Bone marrow (tissue), 2 donors: ENCODE results near the gene DPP4.

Source experiments
- DNase-seq, 2 donors: peaks; one replicate each; lab custom pipeline; 2025; lab: John Stamatoyannopoulos, UW

The DPP4 gene

DNA sequence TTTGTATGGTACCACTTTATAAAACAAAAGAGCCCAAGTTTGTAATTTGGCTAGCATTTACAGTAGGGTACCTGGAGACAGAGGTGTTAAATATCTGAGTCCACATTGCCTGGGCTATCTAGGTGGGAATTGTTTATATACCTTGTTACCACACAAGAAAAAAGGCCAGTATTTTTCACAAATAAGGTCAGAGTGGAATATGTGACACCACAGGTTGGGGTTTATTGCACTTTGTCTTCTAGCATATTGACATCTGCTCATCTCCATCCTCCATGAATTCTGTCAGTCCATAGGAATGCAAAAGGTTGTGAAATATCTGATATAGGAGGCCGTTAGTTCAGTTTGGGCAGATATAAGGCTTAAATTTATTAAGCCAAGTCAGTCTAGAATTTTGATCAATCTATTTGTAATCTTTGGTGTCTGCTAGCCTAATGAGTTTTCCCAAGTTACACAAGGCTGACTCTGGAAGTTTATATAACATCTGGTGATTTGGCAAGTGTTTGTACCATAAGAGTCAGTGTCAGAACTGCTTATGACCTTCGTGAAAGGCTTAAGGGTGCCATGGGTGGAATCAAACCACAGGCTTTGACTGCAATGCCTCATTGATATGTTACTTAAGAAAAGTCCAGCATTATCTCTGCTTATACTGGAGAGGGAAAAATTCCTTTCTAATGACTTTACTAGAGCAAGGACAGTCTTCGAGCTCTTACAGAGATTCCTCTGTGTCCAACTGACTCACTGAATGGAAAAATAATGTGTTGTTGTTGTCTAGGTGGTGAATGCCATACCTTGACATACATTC lies 11.3 kb upstream of the DPP4 start:
- no peak for DNase-seq

DNA sequence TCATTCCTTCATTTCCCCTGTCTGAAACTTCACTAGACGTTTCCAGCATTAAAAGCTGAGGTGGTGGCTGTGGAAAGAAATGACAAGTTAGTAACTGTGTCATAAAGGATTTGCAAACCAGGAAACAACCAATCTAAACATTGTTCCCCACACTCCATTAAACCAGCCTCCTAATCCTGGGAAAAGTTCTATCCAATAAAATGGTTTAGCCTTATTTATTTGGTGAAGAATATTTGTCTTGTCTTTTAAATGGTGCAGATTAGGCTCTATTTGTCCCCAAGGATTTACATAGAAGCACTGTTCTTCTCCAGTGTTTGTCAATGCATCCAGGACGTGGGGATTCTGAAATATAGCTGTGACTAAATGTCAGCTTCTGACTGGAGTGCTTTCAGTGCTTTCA lies 10.5 kb upstream of the DPP4 start:
- DNase-seq = no peak

DNA sequence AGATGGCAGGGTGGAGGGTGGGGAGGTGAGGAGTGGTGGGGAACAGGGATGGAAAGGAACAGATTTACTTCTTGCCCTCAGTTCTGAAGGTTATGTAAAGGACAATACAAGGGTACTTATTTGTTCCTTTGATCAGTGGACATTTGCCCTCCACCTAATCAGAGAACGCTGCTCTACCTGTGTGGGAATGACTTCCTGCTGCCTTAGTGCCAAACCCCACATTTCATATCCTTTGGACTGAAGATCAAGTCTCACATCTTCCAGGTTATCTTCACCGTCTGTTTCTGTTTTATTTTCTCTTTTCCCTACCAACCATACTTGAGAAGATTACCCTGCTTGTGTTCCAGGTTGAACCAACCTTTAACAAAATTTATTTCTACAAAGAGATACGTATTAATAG lies 8.7 kb upstream of the DPP4 start:
- no peak for DNase-seq

DNA sequence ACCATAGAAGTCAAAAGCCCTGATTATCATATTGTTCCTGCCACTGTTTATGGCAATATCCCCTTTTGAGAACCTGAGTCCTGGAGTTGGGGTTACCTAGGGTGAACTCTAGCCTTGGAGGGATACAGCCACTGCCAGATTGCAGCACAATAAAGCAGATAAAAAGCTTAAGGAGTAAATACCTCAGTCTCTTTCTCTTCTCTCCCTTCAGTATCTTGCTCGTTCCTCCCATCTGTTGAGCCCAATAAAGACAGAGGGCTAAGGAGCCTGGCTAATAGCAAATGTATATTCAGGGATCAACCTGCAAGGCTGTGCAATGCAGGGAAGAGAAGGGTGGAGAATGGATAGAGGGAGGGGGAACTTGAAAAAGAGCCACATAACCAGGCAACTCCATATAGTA lies 8.0 kb upstream of the DPP4 start:
- no peak for DNase-seq

DNA sequence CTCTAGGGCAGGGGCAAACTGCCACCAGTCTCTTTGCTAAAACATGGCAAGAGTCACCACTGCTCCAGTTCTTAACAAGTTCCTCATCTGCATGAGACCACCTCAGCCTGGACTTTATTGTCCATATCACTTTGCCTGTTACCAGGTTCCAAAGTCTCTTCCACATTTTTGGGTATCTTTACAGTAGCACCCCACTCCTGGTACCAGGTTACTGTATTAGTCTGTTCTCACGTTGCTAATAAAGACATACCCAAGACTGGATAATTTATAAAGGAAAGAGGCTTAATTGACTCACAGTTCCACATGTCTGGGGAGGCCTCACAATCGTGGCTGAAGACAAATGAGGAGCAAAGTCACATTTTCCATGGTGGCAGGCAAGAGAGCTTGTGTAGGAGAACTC lies 5.5 kb upstream of the DPP4 start:
- DNase-seq = no peak

DNA sequence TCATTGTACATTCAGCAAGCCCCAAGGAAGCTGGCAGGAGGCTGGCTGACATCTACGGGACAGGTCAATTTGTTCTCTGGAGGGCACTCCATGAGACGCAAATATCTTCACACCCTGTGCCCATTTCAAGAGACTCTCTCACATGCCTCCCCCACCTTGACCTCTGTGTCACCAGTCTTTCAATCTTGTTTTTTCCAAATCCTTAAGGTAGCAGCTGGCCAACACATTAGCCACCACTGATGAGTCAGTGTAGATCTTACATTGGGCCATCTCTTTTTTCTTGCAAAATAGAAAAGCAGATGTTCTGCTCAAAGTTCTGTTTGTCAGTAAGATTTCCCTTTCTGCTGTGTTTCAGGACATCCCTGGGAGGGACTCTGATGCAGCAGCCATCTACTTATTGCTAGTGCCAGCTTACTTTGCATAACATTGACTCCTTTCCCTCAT lies 1.7 kb upstream of the DPP4 start:
- DNase-seq = no peak

DNA sequence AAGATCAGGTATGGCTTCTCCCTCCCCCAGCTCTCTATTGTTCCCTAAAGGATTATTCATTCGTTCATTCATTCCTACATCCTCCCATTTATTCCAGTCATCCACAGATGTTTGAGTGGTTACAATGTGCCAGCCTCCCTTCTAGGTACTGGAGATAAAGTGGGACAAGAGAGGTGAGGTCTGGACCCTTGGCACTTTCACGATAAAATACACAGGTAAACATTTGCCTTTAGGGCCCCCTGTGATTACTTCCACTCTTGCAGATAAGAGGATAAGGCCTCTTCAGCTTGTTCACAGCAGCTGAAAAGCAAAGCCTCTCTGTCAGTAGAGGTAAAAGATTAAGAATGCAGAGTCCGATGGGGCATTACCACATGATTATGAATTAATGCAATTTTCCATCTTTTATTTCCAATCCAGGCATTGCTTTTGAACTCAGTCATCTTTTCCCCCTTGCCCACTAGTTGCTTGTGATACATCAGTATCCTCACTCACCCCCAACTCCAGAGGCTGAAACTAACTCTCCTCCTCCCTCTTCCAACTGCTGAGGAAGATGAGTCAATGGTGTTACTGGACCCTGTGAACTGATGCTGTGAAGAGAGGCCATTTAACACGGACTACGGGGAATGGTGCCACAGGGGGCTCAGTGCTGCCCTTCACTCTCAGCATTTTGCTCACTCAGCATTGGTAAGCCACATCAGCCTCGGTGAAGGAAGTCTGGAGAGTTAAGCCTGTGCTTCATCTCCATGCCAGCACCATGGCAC lies 1.1 kb upstream of the DPP4 start:
- DNase-seq = no peak

DNA sequence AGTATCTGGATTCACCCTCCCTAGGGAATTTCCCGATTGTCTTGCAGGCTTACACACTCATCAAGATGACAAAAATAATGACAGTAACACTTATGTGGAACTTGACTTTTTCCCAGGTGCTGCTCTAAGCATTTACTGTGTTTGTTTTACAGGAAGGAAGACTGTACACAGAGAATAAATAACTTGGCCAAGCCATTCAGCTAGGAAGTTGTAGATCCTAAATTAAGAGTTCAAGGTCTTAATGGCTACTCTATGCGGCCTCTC lies 549 bp upstream of the DPP4 start:
- DNase-seq = no peak

DNA sequence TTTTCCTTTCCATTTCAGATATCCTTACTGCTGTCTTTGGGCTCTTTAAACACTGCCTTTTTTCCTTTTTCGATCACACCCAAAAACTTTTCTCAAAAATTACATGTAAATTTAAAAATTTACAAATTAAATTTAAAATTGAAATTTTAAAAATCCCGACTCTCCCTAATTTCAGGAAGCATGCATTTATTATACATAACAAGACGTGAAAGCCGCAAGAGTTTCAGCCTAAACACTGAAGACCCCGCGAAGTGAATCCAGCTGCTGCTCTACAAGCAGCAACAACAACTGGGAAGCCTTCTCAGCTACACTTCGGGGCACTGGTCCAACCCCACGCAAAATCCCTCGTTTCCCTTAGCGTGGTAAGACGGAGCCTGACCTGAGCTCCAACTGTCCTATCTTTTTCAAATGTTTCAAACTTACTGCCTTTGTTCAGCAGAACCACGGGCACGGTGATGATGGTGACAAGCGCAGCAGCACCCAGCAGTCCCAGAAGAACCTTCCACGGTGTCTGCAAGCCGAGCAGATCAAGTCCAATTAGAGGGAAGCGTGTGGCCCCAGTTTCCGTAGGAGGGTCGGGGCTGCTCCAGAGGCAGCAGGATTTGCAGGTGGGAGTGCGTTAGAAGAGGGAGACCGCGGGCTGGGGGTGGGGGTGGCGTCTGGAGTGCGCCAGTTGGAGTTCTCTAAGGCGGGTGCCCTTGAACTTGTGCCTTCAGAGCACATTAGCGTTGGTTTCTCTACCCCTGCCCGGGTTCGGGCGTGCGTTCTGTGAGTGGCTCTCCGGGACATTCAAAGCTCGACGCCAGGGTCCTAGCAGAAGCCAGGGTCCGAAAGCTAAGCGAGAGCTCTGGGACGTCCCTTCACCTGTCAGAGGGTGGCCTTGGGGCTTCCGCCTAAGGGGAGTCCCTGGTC lies 783 bp downstream of the DPP4 start:
- no peak for DNase-seq

DNA sequence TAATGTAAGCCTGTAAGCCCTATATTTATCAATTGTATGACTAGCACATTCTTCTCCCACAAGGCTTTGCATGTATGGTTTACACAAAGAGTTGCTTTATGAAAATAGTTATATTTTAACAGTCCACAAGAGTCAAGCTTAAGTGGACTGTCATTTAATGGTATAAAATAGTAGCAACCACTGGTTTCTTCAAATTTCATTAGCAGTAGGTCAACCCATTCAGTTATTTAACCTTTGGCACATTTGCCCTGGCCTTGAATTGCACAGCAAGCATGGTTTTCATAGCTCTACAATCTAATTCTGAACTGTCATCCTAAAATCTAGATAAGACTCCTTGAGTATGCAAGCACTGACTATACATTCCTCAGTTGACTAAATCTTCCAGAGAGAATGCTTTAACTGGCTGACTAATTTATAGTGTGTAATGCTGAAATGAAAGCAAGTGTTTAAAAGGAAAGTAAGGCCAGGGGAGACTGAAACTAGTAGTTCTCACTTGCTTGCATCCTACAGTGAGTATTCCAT lies 1.8 kb downstream of the DPP4 start:
- no peak for DNase-seq

DNA sequence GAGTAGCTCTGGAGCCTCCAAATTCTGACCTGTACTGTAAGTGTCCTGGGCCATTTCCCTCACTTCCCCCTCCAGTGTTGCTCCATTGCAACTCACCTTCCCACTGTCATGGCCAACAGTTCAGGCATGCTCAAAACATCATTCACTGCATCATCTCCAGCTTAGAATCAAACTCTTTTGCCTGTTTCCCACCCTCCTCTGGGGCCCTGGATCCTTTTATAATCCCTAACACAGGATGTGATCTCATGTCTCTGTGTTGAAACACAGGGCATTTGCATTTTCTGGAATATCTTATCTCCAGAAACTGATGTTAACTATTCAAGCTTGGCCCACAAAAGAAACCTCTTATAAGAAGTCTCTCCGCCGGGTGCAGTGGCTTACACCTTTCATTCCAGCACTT lies 3.0 kb downstream of the DPP4 start:
- no peak for DNase-seq

DNA sequence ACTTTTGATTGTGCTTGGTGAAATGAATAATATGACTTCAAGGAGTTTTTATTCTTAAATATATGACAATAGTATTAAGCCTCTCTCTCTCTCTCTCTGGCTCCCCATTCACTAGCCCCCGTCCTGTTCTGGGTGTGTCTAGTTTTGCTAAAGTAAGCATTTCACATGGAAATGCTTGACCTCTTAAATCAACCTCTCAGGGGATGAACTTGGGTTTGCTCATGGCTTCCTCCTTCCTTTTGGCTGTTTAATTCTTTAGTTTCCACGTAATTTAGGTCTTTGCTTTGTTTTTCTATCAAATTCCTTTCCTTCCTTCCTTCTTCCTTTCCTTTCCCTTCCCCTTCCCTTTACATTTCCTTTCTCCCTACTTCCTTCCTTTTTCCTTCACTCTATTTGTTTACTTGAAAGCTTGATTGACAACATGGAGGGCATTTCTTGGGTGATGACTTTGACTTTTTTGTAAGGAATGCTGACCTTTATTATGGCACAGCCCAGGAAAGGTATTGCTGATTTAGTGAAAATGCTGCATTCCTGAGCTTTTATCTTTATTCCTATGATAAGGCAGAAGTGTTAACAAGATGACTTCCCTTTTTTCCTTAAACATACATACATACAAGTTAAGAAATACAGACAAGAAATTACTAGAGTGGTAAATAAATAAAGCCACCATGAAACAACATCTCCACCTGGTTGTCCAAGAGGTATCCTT lies 3.6 kb downstream of the DPP4 start:
- no peak for DNase-seq

DNA sequence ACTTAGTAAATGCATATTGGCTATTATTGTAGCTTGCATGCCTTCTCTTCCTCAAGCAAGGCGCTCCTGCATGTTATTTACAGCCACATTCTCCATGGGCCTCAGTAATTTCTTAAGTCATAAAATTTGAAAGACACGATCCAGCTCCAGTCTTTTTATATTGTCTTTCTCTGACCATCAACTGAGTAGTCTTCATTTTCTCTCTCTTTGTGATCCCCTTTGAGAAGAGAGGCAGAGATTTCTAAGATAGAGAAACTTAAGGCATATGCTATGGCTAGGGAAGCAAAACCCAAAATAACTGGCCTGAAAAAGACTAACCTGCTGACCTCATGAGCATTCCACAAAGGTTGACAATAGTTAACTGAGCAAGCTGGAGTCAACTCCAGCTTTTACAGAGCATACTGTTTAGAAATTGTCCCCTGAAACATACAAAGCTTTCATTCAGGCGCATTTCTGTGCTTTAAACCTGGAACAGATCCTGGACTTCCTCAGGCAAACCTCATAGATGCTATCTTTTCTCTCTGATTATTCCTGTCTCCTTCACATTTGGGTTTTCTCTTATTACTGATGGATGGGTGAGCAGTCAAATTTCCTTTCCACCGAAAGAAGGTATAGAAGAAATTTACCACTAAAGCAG lies 4.6 kb downstream of the DPP4 start:
- no peak for DNase-seq

DNA sequence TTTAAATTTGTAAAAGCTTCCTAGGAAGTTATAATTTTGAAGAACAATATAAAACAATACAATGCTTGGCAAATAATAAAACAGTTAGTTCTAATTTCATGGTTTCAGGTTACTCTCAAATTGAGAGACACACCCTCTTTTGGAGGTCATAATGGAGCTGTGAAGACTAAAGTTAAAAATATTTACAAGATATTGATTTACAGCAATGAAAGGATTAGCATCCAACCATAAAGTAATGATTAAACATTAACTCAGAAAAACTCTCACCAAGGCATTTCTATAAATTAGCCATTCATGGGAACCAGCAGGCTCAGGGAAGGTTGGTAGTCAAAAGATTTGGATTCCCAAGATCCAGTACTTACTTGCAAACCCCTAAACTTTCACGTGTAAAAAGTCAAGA lies 6.4 kb downstream of the DPP4 start:
- DNase-seq = no peak

DNA sequence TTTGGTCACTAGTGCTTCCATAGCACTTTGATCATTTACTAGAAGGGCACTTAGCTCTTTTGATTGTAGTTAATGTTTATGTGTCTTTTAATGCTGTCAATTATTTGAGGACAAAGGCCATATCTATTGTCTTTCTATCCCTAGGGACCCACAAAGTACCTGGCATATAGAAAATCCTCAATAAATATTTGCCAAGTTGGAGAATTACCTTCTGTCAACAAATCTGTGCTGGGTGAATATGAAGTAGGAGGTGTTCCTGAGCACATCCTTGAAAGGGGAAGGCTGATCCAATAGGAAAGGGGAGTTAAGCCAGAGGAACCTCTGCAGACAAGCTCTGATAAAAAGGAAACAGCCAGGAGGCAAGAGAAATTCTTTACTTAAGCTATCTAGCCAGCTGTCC lies 8.2 kb downstream of the DPP4 start:
- DNase-seq = no peak

DNA sequence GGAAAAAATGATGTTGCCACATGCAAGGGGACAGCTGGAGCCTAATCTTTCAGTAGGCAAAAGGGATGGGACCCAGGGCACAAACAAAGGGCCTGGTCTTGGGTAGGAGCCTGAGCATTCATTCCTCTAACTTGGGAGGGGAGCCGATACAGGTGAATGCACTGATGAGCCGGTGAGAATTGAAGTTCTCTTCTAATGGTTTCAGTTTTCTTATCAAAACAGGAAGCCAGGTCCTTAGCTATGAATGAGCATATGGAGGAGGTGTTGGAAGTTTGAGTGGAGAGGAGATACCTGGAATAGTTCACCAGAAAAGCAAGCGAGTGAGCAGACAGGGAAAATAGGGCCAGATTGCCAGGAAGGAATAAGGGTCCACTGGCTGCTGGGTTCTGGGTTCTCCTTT lies 10.1 kb downstream of the DPP4 start:
- no peak for DNase-seq

DNA sequence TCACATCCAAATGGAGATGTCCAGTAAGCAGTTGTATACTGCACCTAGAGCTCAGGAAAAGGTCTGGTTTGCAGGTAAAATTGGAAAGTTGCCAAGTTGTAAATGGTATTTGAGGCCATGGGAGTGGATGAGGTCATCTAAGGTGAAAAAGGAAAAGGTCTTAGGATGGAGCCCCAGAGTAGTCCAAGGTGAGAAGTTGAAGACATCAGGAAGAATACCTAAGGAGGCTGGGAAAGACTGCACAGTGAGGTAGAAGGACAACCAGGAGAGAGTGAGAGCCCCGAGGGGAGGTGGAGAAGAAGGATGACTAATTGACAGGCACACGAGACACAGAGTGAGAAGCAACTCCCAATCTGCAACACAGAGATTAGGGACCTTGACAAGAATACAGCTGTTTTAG lies 10.7 kb downstream of the DPP4 start:
- no peak for DNase-seq

DNA sequence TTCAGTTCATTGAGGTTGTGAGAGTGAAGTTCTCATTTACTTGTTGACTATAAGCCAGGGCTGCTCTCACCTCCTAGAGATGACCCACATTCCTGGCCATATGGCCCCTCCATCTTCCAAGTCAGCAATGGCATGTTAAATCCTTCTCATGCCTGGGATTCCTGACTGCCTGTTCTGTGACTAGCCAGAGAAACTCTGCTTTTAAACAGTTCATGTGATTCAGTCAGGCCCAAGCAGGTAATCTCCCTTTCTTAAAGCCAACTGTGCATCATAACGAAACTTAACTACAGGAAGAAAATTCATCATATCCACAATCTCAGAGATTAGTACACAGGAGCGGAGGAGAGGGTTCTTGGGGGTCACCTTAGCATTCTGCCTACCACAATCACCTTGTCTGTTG lies 11.5 kb downstream of the DPP4 start:
- DNase-seq = no peak

DNA sequence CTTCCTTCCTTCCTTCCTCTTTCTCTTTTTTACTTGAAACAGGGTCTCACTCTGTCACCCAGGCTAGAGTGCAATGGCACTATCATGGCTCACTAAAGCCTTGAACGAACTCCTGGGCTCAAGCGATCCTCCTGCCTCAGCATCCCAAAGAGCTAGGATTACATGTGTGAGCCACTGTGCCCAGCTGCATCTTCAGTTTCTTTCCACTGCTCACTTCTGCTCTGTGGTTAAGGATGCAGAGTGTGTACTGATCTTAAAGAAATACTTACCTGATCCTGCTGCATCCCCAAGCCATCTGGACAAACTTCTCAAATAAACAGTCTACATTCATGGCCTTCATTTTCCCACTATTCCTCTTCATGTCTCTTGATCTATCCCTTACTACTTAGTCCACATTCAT lies 13.0 kb downstream of the DPP4 start:
- DNase-seq = no peak

DNA sequence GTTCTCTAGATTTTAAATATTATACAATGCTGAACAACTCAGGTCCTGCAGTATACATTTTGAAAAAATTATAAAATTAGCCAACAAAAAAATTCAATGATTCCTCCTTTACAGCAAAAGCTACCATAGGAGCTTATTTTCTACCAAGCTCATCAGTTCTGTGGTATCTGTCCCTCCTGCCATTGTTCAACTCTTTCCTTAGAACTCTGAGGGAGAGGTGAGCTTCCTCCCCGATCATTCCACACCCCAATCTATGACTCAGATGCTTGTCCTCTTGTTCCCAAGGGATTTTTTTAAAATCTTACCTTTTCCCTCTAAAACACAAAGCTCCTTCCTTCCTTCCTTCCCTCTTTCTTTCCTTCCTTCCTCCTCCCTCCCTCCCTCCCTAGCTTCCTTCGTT lies 13.5 kb downstream of the DPP4 start:
- DNase-seq = no peak

DNA sequence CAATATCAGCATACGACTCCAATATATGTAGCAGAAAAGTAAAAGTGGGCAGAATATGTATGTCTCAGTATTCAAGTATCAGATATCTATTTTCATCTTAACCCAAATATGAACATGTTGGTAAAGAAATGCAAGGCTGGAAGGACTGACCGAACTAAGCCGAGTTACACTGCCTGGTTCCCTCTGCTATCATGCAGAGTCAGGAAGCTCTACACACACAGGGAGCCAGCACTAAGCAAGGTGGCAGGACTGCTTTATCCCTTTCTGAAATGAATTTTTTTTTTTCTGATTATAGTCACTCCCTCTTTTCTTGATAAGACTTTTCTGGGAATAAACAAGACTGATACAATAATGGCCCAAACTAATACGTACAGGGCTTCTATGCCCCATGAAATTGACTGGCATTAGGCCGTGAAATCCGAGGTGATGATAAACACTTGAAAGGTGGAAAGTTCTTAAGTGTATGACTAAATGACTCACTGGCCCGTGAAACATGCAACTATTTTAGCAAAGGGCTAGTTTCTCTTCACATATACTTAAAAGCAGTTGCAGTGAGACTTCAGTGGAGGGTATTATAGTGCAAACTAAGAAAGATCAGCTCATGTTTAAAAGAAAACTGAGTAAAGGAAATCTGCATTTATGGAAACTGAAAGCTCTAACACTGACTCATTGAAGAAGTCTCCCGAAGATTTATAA lies 14.9 kb downstream of the DPP4 start:
- no peak for DNase-seq
